Endothelial cell of umbilical vein (primary cell): ENCODE results near the gene ARHGEF1.
A peak's percentile ranks its signal among the peaks of the same experiment; 100 is the strongest.

ENCODE experiments used
- EZH2 ChIP-seq: IDR thresholded peaks from 2 replicates; pipeline ENCODE4 v1.6.1; 2012; ENCODE audit warnings: borderline replicate concordance, low read depth, mild to moderate bottlenecking, moderate library complexity, low read length, inconsistent platforms; ENCODE audit not compliant: severe bottlenecking
- JUN ChIP-seq: IDR thresholded peaks from 2 replicates; pipeline ENCODE4 v1.6.1; 2011; ENCODE audit warnings: borderline replicate concordance, low read depth; ENCODE audit not compliant: insufficient read length, insufficient read depth
- POLR2A ChIP-seq: IDR thresholded peaks from 2 replicates; pipeline ENCODE4 v1.6.1; 2012; ENCODE audit warnings: low read depth, mild to moderate bottlenecking, control low read depth, low read length
- POLR2AphosphoS5 ChIP-seq: IDR thresholded peaks from 2 replicates; pipeline ENCODE4 v1.6.1; 2012; ENCODE audit warnings: low read depth, mild to moderate bottlenecking, control low read depth, low read length, moderate library complexity; ENCODE audit not compliant: insufficient read depth
- TF ChIP-seq, protein P1 (sequence below), 2 donors: IDR thresholded peaks; 1 replicate in 1 of 2; 2 replicates in 1 of 2; pipeline ENCODE4 v1.5.1; 2011; ENCODE audit warnings: low read length in 2 of 2, mild to moderate bottlenecking in 2 of 2, moderate library complexity in 2 of 2, control low read depth in 1 of 2, inconsistent platforms in 1 of 2, low read depth in 1 of 2; ENCODE audit not compliant: insufficient read depth in 1 of 2; ENCODE audit errors: extremely low read depth in 1 of 2

DNA sequence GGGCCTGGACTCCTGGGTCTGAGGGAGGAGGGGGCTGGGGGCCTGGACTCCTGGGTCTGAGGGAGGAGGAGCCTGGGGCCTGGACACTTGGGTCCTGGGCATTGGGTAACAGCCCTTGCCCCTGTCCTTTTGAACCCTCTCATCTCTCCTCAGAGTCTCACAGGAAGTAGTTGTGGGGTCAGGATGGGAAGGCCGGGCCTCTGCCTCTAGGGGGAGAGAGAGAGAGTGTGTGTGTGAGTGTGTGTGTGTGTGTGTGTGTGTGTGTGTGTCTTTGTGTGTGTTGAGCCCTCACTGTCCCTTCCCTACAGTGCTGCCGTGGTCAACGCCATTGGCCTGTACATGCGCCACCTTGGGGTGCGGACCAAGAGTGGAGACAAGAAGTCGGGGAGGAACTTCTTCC is 10.9 kb downstream of the ARHGEF1 start:
- TF ChIP-seq, protein P1, sequence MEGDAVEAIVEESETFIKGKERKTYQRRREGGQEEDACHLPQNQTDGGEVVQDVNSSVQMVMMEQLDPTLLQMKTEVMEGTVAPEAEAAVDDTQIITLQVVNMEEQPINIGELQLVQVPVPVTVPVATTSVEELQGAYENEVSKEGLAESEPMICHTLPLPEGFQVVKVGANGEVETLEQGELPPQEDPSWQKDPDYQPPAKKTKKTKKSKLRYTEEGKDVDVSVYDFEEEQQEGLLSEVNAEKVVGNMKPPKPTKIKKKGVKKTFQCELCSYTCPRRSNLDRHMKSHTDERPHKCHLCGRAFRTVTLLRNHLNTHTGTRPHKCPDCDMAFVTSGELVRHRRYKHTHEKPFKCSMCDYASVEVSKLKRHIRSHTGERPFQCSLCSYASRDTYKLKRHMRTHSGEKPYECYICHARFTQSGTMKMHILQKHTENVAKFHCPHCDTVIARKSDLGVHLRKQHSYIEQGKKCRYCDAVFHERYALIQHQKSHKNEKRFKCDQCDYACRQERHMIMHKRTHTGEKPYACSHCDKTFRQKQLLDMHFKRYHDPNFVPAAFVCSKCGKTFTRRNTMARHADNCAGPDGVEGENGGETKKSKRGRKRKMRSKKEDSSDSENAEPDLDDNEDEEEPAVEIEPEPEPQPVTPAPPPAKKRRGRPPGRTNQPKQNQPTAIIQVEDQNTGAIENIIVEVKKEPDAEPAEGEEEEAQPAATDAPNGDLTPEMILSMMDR (IDR thresholded peaks at IDR 0.05; ENCODE audit: extremely low read depth in 1 of 2, insufficient read depth in 1 of 2, low read depth in 1 of 2, low read length in 2 of 2): peak in 1 of 2 donors; percentile 10
- TF ChIP-seq POLR2A (no peak), EZH2 (no peak), JUN (no peak), POLR2AphosphoS5 (no peak)
